H9 (cell line): ENCODE results near the gene ZFP36L1. TPM values are rescaled to one million over a fixed set of nuclear protein-coding genes. Genes with fewer than 3 reads are reported as not detected.

Experiments used
- DNase-seq: peaks from one replicate; pipeline ENCODE4 v3.0.0-alpha.2; 2017
- H2AFZ ChIP-seq: one replicate; pipeline ENCODE4 v1.6.1; 2013; ENCODE audit warnings: mild to moderate bottlenecking, low read length, control low read depth, moderate library complexity
- H2AK5ac ChIP-seq: 2 replicates; pipeline ENCODE4 v1.6.1; 2013; ENCODE audit warnings: low read length, control low read depth, mixed read lengths; ENCODE audit not compliant: insufficient read length
- H2BK120ac ChIP-seq: one replicate; pipeline ENCODE4 v1.6.1; 2013; ENCODE audit warnings: low read depth, mild to moderate bottlenecking, low read length, control low read depth, inconsistent platforms; ENCODE audit not compliant: poor library complexity, severe bottlenecking
- H2BK12ac ChIP-seq: 2 replicates; pipeline ENCODE4 v1.6.1; 2013; ENCODE audit warnings: low read length, control low read depth, mixed read lengths, low read depth; ENCODE audit not compliant: insufficient read length
- H2BK15ac ChIP-seq: 2 replicates; pipeline ENCODE4 v1.6.1; 2013; ENCODE audit warnings: low read depth, low read length, control low read depth
- H2BK20ac ChIP-seq: one replicate; pipeline ENCODE4 v1.6.1; 2013; ENCODE audit warnings: low read depth, mild to moderate bottlenecking, low read length, control low read depth, inconsistent platforms; ENCODE audit not compliant: poor library complexity, severe bottlenecking
- H2BK5ac ChIP-seq: 2 replicates; pipeline ENCODE4 v1.6.1; 2013; ENCODE audit warnings: low read length, control low read depth, mixed read lengths; ENCODE audit not compliant: insufficient read length
- H3K14ac ChIP-seq: 2 replicates; pipeline ENCODE4 v1.6.1; 2013; ENCODE audit warnings: low read length, control low read depth; ENCODE audit not compliant: insufficient read depth
- H3K18ac ChIP-seq: 2 replicates; pipeline ENCODE4 v1.6.1; 2013; ENCODE audit warnings: low read depth, mild to moderate bottlenecking, mixed read lengths, low read length, control low read depth; ENCODE audit not compliant: insufficient read length
- H3K23ac ChIP-seq: 2 replicates; pipeline ENCODE4 v1.6.1; 2013; ENCODE audit warnings: low read length, control low read depth, mixed read lengths, low read depth; ENCODE audit not compliant: insufficient read length
- H3K23me2 ChIP-seq: 2 replicates; pipeline ENCODE4 v1.6.1; 2013; ENCODE audit warnings: low read depth, mild to moderate bottlenecking, mixed read lengths, low read length, control low read depth; ENCODE audit not compliant: insufficient read length, poor library complexity, severe bottlenecking
- H3K27ac ChIP-seq: 2 replicates; pipeline ENCODE4 v1.5.1; 2013; ENCODE audit warnings: low read length, control low read depth, mixed read lengths, low read depth; ENCODE audit not compliant: insufficient read length
- H3K27me3 ChIP-seq: 2 replicates; pipeline ENCODE4 v1.6.1; 2013; ENCODE audit warnings: low read length, control low read depth, inconsistent platforms; ENCODE audit not compliant: insufficient read depth
- H3K4ac ChIP-seq: 2 replicates; pipeline ENCODE4 v1.6.1; 2013; ENCODE audit warnings: low read depth, mild to moderate bottlenecking, control low read depth, inconsistent platforms, low read length, moderate library complexity
- H3K4me1 ChIP-seq: 2 replicates; pipeline ENCODE4 v1.6.1; 2013; ENCODE audit warnings: low read length, control low read depth, inconsistent platforms; ENCODE audit not compliant: insufficient read depth
- H3K4me2 ChIP-seq: 2 replicates; pipeline ENCODE4 v1.6.1; 2013; ENCODE audit warnings: low read length, control low read depth, mixed read lengths; ENCODE audit not compliant: insufficient read length, insufficient read depth
- H3K56ac ChIP-seq: 2 replicates; pipeline ENCODE4 v1.6.1; 2013; ENCODE audit warnings: low read depth, mild to moderate bottlenecking, mixed read lengths, low read length, control low read depth; ENCODE audit not compliant: insufficient read length
- H3K79me1 ChIP-seq: 2 replicates; pipeline ENCODE4 v1.6.1; 2013; ENCODE audit warnings: low read depth, mild to moderate bottlenecking, moderate library complexity, low read length, control low read depth, inconsistent platforms; ENCODE audit not compliant: insufficient read depth, poor library complexity, severe bottlenecking
- H3K79me2 ChIP-seq: 2 replicates; pipeline ENCODE4 v1.6.1; 2013; ENCODE audit warnings: low read length, control low read depth, inconsistent platforms; ENCODE audit not compliant: insufficient read depth
- H3K9ac ChIP-seq: 2 replicates; pipeline ENCODE4 v1.6.1; 2013; ENCODE audit warnings: low read length, control low read depth, mixed read lengths; ENCODE audit not compliant: insufficient read length; ENCODE audit errors: extremely low read depth
- H3K9me3 ChIP-seq: one replicate; pipeline ENCODE4 v1.6.1; 2013; ENCODE audit warnings: low read depth, low read length, inconsistent platforms; ENCODE audit not compliant: control insufficient read depth
- H3T11ph ChIP-seq: one replicate; pipeline ENCODE4 v1.6.1; 2013; ENCODE audit warnings: mild to moderate bottlenecking, low read length, control low read depth, inconsistent platforms
- H4K20me1 ChIP-seq: one replicate; pipeline ENCODE4 v1.6.1; 2013; ENCODE audit not compliant: control insufficient read depth, insufficient read length, insufficient read depth
- H4K5ac ChIP-seq: 2 replicates; pipeline ENCODE4 v1.6.1; 2013; ENCODE audit warnings: low read depth, mild to moderate bottlenecking, mixed read lengths, low read length, control low read depth; ENCODE audit not compliant: insufficient read length
- H4K8ac ChIP-seq: replicated peaks from 2 replicates; pipeline ENCODE4 v1.6.1; 2013; ENCODE audit warnings: low read length, control low read depth, mixed read lengths, low read depth; ENCODE audit not compliant: insufficient read length
- H4K91ac ChIP-seq: 2 replicates; pipeline ENCODE4 v1.6.1; 2013; ENCODE audit warnings: low read depth, mild to moderate bottlenecking, moderate library complexity, mixed read lengths, low read length, control low read depth; ENCODE audit not compliant: insufficient read length
- H3K27ac Mint-ChIP-seq, 3 experiments: 2 replicates in 2 of 3; 3 replicates in 1 of 3; pipeline ENCODE4 v1.8.0; 2020 to 2021; ENCODE audit warnings: mixed read lengths in 3 of 3, mild to moderate bottlenecking in 1 of 3, moderate library complexity in 1 of 3
- H3K27me3 Mint-ChIP-seq: 2 replicates; pipeline ENCODE4 v1.8.0; 2021; ENCODE audit warnings: low read depth, mild to moderate bottlenecking, moderate library complexity, mixed read lengths
- H3K36me3 Mint-ChIP-seq, 3 experiments: 2 replicates in 2 of 3; 3 replicates in 1 of 3; pipeline ENCODE4 v1.8.0; 2020 to 2021; ENCODE audit warnings: low read depth in 3 of 3, mixed read lengths in 3 of 3; ENCODE audit not compliant: insufficient read depth in 1 of 3
- H3K4me1 Mint-ChIP-seq, 2 experiments: 2 replicates each; pipeline ENCODE4 v1.8.0; 2020; ENCODE audit warnings: mixed read lengths in 2 of 2
- H3K4me3 Mint-ChIP-seq, 2 experiments: 2 replicates in 1 of 2; 3 replicates in 1 of 2; pipeline ENCODE4 v1.8.0; 2020 to 2021; ENCODE audit warnings: mild to moderate bottlenecking in 2 of 2, mixed read lengths in 2 of 2, moderate library complexity in 1 of 2
- H3K9me3 Mint-ChIP-seq, 2 experiments: 2 replicates in 1 of 2; 3 replicates in 1 of 2; pipeline ENCODE4 v1.8.0; 2020; ENCODE audit warnings: mild to moderate bottlenecking in 2 of 2, mixed read lengths in 2 of 2, moderate library complexity in 1 of 2
- WGBS: extraction: QIAGEN DNeasy Blood & Tissue Kit; methylation state at CpG from one replicate; pipeline ENCODE4 v1.1.7; 2013; ENCODE audit warnings: missing lambda C conversion rate, low lambda C conversion rate, mixed read lengths; ENCODE audit not compliant: insufficient read length; ENCODE audit errors: extremely low coverage; 5-methylcytosine and 5-hydroxymethylcytosine counted together
- total RNA-seq: library from RNA; stranded (reverse); gene quantifications from 2 replicates; pipeline ENCODE4 v1.2.1, GENCODE V29; 2021
- TF ChIP-seq, protein P1 (sequence below): fragments of 200-600 bp; sonication (generic); conservative IDR thresholded peaks from 3 replicates; pipeline ENCODE4 v1.8.0; 2021; ENCODE audit warnings: antibody characterized with exemption, mild to moderate bottlenecking

Gene ZFP36L1
- total RNA-seq, 1 experiment from 2014 or later: 109 TPM

DNA sequence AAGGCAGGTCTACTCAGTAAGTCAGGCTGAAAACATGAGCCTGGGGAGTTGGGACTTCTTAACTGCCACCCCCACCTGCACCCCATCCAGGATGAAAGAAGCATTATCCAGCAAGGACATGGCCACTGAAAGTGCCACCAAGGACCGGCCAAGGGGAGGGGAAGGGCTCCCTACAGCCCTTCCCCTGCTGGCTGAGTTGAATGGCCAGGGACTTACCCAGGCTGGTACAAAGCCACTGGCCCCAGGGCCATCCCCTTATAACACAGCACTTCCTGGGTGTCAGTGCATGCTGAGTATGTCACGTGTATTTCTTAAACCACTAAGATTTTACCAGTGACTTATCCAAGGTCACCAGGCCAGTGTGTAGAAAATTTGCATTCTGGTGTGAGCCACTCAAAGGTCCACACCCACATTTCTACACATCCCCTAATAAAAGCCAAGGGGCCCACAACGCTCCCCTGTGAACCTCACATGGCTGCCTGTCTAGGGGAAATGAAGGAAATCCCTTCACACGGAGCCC lies 29.3 kb upstream of the ZFP36L1 start:
- H2BK5ac ChIP-seq: no peak overlapping the region
- no peak overlapping the region for H3K9ac ChIP-seq
- no peak overlapping the region for H2BK20ac ChIP-seq
- H4K20me1 ChIP-seq: no peaks in the 10 kb centered on the region
- H2BK120ac ChIP-seq: no peak overlapping the region
- no peak overlapping the region for H3K4me2 ChIP-seq
- H3K4me3 Mint-ChIP-seq: no peak overlapping the region
- H3K23ac ChIP-seq: no peak overlapping the region
- H3K27ac Mint-ChIP-seq: no peak overlapping the region
- no peak overlapping the region for H2BK12ac ChIP-seq
- H3T11ph ChIP-seq: no peak overlapping the region
- no peaks in the 10 kb centered on the region for H3K27me3 ChIP-seq
- no peak overlapping the region for H3K14ac ChIP-seq
- no peak overlapping the region for H4K91ac ChIP-seq
- H3K56ac ChIP-seq: no peak overlapping the region
- peaks cover 2% of the 10 kb centered on the region; the same call in 1 of the 2 replicates for H3K4me1 ChIP-seq
- no peaks in the 10 kb centered on the region for H3K36me3 Mint-ChIP-seq
- H3K27ac ChIP-seq: no peak overlapping the region
- no peak for DNase-seq
- peaks cover 11% of the 10 kb centered on the region for H3K27me3 Mint-ChIP-seq
- no peak overlapping the region for H4K8ac ChIP-seq
- H2AK5ac ChIP-seq: no peak overlapping the region
- no CpG with 5 or more reads among the region's 4 CpGs for WGBS
- no peak overlapping the region for H3K4ac ChIP-seq
- H3K23me2 ChIP-seq: no peaks in the 10 kb centered on the region
- H3K18ac ChIP-seq: no peak overlapping the region
- H4K5ac ChIP-seq: no peak overlapping the region
- no peaks in the 10 kb centered on the region for H3K79me1 ChIP-seq
- H3K9me3 ChIP-seq: no peaks in the 10 kb centered on the region
- H3K4me1 Mint-ChIP-seq: peaks cover 30 to 33% of the 10 kb centered on the region in 2 experiments
- H3K79me2 ChIP-seq: no peaks in the 10 kb centered on the region
- H2AFZ ChIP-seq: no peak overlapping the region
- TF ChIP-seq, protein P1, sequence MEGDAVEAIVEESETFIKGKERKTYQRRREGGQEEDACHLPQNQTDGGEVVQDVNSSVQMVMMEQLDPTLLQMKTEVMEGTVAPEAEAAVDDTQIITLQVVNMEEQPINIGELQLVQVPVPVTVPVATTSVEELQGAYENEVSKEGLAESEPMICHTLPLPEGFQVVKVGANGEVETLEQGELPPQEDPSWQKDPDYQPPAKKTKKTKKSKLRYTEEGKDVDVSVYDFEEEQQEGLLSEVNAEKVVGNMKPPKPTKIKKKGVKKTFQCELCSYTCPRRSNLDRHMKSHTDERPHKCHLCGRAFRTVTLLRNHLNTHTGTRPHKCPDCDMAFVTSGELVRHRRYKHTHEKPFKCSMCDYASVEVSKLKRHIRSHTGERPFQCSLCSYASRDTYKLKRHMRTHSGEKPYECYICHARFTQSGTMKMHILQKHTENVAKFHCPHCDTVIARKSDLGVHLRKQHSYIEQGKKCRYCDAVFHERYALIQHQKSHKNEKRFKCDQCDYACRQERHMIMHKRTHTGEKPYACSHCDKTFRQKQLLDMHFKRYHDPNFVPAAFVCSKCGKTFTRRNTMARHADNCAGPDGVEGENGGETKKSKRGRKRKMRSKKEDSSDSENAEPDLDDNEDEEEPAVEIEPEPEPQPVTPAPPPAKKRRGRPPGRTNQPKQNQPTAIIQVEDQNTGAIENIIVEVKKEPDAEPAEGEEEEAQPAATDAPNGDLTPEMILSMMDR: no peak
- H2BK15ac ChIP-seq: no peak overlapping the region
- no peaks in the 10 kb centered on the region; a peak in 1 of 5 replicates for H3K9me3 Mint-ChIP-seq
